ENCODE data around the gene PUM1. TPM values are rescaled to one million over a fixed set of nuclear protein-coding genes. Genes with fewer than 3 reads are reported as not detected.
A peak's percentile ranks its signal among the peaks of the same experiment; 100 is the strongest.

PUM1 gene
- total and polyA plus RNA-seq, 10 of the 15 experiments (the other 5 are each of a cell fraction or from before 2014, with no cell fraction given): 21.4 to 75.3 (median 42.4) TPM

- no peak for FAIRE-seq
Measured at GRCh38 chr1:30908696-30909364, 156.7 kb downstream of the PUM1 start, which contains the start of gene SDC3. TSS of gene SDC3 (minus strand) at chr1:30908758. CDS start at chr1:30908586, 172 bp downstream.

More at GRCh38 chr1:30908696-30909364, 156.7 kb downstream of the PUM1 start, which contains the start of gene SDC3:
- Histone ChIP-seq H3K27me3 (replicated peaks in 1 of 2; ENCODE audit: control insufficient read depth in 2 of 2, insufficient read depth in 2 of 2, low read length in 1 of 2) (peaks cover 16% of the 10 kb centered on the region in 2 experiments), H3K4me3 (no peak within 1 kb of the TSS), H3K9ac (ENCODE audit: control insufficient read depth, insufficient read depth, low read length) (no peak within 1 kb of the TSS), H3K4me1 (ENCODE audit: control insufficient read depth, insufficient read depth, low read length) (no peaks in the 10 kb centered on the region), H3K27ac (ENCODE audit: control insufficient read depth, insufficient read depth) (no peak within 1 kb of the TSS), H3K4me2 (ENCODE audit: control insufficient read depth, insufficient read depth) (no peak within 1 kb of the TSS), H4K20me1 (ENCODE audit: control insufficient read depth, insufficient read depth) (no peaks in the 10 kb centered on the region), H3K36me3 (ENCODE audit: control insufficient read depth in 2 of 2, insufficient read depth in 2 of 2, low read length in 1 of 2) (no peaks in the 10 kb centered on the region), H3K79me2 (ENCODE audit: control insufficient read depth, insufficient read depth, low read length) (no peaks in the 10 kb centered on the region), H3K9me3 (replicated peaks; ENCODE audit: control insufficient read depth, insufficient read depth, low read length) (no peaks in the 10 kb centered on the region), H2AFZ (ENCODE audit: control insufficient read depth, low read depth, low read length) (no peak within 1 kb of the TSS)
- BruUV-seq (replicated peaks): no TSS peak
- CTCF ChIA-PET: interaction anchor here (0.7 to 8.7 kb wide), 4 partner anchors 17 to 130 kb away, joined by 3 to 303 read pairs (median 32); no protein-coding TSS in a partner anchor
- RAD21 ChIA-PET (ENCODE audit: unreplicated experiment): interaction anchor here (0.6 to 6.9 kb wide), 4 partner anchors 108 to 189 kb away, joined by 3 to 154 read pairs (median 26); no protein-coding TSS in a partner anchor
- ATAC-seq (0 out of 3 replicates have a peak, but pooled peaks have one; percentile 12), DNase-seq (ENCODE audit: low read depth, low spot score) (no peak)
- POLR2A ChIA-PET: no interaction called here
- 6% methylated on average over 23 of the region's 68 CpGs for WGBS (ENCODE audit: insufficient coverage, insufficient replicate concordance, low lambda C conversion rate, missing lambda C conversion rate)
- intact Hi-C loops (cut with micrococcal nuclease; ENCODE audit: unreplicated experiment): no loop called here
- TF ChIP-seq IKZF2 (IDR thresholded peaks at IDR 0.05): no peak
- peak; percentile 75 for TF ChIP-seq SUZ12 (IDR thresholded peaks at IDR 0.05; ENCODE audit: unreplicated experiment)
- TF ChIP-seq ZNF592 (IDR thresholded peaks at IDR 0.05): no peak
- no peak for TF ChIP-seq CEBPB (IDR thresholded peaks at IDR 0.05; ENCODE audit: borderline replicate concordance in 1 of 2, low read depth in 2 of 2, low read length in 2 of 2)
- TF ChIP-seq ZNF207 (IDR thresholded peaks at IDR 0.05; ENCODE audit: borderline replicate concordance): no peak
- TF ChIP-seq KAT2A (conservative IDR thresholded peaks at IDR 0.05; ENCODE audit: control insufficient read depth, low read depth, low read length): no peak
- TF ChIP-seq RELA (IDR thresholded peaks at IDR 0.05; ENCODE audit: borderline replicate concordance, partially characterized antibody): no peak
- no peak for TF ChIP-seq EED (IDR thresholded peaks at IDR 0.05; ENCODE audit: low read depth)
- TF ChIP-seq JUNB (IDR thresholded peaks at IDR 0.05): no peak
- peak in 1 of 2 experiments; percentile 43; a peak in 1 of 4 replicates for TF ChIP-seq BHLHE40 (IDR thresholded peaks at IDR 0.05; ENCODE audit: borderline replicate concordance in 1 of 2, low read depth in 2 of 2, low read length in 1 of 2)
- TF ChIP-seq USF1 (IDR thresholded peaks at IDR 0.05; ENCODE audit: borderline replicate concordance, extremely low read length, insufficient read depth, low read depth, low read length): no peak
- TF ChIP-seq PAX5 (IDR thresholded peaks at IDR 0.05; ENCODE audit: borderline replicate concordance, low read depth, low read length): no peak
- no peak for TF ChIP-seq ELK1 (IDR thresholded peaks at IDR 0.05; ENCODE audit: low read depth, low read length)
- in situ Hi-C loops (cut with MboI): no loop called here
- SMC1A ChIA-PET (ENCODE audit: uncharacterized antibody, unreplicated experiment): interaction anchor here (5.9 to 6.7 kb wide), 2 partner anchors 104 to 126 kb away, joined by 49 to 160 read pairs; no protein-coding TSS in a partner anchor

Data from GM12878 (cell line).